Uterus (tissue), 2 donors: ENCODE results near the gene KRT75.

ENCODE experiments used
- CTCF ChIP-seq, 4 experiments: fragments of 200-600 bp in 2 of 4; fragments of 450-650 bp in 2 of 4; sonication (generic) in 2 of 4; IDR thresholded peaks; one replicate each; pipeline ENCODE4 v1.5.1; 2016 to 2019; ENCODE audit warnings: antibody characterized with exemption in 4 of 4, mild to moderate bottlenecking in 2 of 4, moderate library complexity in 1 of 4
- POLR2A ChIP-seq, 2 donors: fragments of 450-650 bp; IDR thresholded peaks; one replicate each; pipeline ENCODE4 v1.6.1; 2016; ENCODE audit warnings: antibody characterized with exemption in 2 of 2, mild to moderate bottlenecking in 1 of 2, moderate library complexity in 1 of 2

- no peak for TF ChIP-seq CTCF (IDR thresholded peaks at IDR 0.05)
- TF ChIP-seq POLR2A (IDR thresholded peaks at IDR 0.05) = no peak
These were observed 39.6 kb upstream of the KRT75 start, which contains the start of gene KRT6C for GRCh38 chr12:52473768-52474167.
